Stimulated activated CD4-positive, alpha-beta T cell treated with anti-CD3 and anti-CD28 coated beads, Interleukin-1b, Interleukin-23, amount 100 ng/mL, for 48 hours (primary cell): Measurements from ENCODE around the gene RIMBP2.

Experiments
- DNase-seq: peaks from one replicate; pipeline ENCODE4 v3.0.0-alpha.2; 2020

The RIMBP2 gene

DNA sequence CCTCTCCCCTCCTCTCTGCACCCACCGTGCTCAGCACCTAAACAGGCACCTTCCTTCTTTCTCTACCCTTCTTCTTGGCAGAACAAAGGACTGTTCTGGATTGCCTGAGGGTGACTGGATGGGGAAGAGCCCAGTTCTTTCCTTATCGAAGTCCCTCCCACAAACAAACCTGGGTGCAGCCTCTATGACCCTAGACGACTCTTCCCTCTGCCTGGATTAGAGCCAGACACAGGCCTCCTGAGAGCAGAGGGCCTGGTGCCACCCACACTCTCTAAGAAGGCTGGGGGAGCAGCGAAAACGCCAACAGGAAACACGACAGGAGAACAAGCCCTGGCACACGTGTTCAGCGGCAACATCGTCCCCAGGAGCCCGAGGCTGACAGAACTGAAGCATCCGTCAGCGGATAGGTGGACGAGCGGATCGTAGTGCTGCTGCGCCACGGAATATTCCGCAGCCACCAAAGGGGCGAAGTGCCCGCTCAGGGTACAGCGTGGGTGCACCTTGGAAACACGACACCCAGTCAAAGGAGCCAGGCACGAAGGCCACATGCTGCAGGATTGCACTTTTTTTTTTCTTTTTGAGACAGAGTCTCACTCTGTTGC is 38.0 kb downstream of the RIMBP2 start:
- no peak for DNase-seq

DNA sequence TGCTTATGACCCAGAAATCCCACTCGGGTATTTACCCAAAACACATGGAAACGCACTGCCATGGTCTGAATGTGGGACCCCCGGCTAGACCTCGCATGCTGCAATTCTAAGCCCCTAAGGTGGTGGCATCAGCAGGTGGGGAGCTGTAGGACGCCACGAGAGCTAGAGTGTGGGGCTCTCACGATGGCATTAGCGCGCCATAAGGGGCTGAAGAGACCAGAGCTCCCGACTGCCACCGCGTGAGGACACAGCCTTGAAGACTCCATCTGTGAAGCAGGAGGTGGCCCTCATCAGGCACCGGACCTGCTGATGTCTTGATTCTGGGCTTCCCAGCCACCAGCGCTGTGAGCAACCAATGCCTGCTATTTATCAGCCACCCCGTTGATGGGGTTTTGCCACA is 40.3 kb downstream of the RIMBP2 start:
- DNase-seq: no peak

DNA sequence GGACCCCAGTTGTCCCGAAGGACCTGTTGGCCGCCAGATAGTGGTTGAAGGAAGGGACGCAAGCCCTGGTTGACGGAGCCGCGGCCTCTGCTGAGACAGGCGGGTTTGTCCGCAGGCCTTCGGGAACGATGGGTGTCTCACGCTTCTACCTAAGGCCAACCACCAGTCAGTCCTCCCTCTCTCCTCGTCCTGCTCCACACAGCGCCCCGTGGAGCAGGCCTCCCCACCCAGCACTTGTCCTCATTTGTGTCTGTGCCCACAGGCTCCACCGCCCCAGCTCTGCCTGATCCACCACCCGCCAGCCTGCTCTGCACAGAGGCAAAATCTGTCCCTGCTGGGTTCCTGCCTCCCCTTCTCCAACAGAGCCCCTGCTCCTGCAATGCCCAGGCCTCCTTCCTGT is 41.0 kb downstream of the RIMBP2 start:
- DNase-seq: no peak

DNA sequence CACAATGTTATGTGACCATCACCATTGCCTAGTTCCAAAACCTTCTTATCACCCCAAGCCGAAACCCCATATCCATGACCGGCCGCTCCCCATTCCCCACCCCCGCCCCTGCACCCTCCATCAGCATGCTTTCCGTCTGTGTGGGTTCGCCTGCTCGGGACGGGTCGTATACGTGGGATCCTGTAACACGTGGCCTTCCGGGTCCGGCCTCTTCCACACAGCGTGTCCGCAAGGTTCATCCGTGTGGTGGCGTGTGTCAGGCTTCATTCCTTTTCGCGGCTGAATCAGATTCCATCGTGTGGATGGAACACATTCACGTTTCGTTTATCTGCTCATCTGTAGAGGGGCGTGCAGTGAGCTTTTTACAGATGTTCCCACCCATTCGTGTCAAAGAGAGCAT is 41.4 kb downstream of the RIMBP2 start:
- no peak for DNase-seq

DNA sequence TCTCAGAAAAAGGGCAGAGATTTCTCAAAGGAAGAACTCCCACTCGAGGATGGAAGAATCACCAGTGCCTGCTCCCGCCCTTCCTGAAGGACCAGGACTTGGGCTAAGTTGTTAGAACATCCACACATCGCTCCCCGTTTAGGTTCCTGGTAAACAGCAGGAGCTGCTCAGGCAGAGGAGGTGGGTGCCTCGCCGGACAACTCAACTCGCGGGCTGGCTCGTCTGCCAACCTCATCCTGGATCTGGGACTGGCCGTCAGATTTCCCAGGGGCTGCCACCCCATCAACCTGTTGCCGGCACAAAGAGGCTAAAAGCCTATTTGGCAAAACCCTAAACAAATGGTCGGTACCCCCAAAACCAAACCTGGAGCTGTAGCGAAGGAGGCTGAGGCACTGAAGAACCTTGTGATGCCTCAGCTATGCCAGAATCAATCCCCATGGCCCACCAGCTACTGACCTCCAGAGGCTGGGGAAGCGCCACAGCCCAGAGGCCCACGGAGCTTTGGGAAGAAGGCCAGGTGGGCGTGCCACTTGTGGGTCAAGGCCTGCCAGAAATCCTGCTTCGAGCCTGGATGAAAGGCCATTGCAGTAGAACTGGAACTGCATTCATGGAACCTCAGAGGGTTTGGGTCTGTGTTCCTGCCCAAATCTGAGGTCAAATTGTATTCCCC is 42.9 kb downstream of the RIMBP2 start:
- no peak for DNase-seq

DNA sequence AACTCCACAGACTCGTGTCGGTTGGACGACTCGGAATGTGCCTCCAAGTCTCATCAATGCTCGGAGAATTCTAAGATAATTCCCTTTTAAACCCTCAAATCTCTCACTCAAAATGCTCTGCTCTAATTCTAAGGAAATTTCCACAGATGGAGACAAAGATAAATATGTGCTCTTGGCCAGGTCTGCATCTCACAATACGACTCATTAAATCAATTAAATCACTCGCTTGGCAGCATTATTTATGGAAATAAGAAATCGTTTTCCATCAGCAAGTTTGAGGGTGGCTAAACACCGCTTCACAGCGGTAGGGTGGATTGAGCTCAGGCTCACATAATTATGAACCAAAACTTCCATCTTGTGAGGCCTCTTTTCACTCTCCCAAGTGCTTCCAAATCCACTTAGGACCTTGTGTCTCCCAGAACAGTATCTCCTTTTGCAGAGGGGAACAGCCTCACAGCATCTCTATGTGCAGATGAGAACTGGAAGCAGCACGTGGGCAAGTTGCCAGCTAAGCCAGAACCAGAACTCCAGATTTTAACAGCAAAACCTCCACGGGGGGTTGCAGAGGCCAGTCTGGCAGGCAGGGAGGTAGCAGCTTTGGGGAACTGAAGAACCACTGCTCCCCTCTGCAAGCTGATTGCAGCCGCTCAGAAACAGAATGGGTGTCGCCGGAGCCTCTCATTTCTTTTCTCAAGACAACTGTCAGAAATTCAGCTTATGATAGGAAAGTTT is 43.8 kb downstream of the RIMBP2 start:
- no peak for DNase-seq

DNA sequence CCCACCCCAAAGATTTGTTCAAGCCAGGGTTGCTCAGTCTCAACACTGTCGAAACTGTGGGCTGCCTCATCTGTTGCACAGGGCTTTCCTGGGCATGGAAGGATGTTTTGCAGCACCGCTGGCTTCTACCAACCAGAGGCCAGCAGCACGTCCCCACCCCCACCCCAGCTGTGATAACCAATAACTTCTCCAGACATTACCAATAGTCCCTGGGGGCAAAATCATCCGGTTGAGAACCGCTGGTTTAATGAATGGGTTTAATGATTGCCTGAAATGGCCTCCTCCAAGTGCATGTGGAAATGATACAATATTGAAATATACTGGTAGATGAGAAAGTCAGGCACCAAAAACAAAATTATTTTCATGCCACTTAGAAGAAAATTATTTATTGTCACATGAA is 44.5 kb downstream of the RIMBP2 start:
- no peak for DNase-seq

DNA sequence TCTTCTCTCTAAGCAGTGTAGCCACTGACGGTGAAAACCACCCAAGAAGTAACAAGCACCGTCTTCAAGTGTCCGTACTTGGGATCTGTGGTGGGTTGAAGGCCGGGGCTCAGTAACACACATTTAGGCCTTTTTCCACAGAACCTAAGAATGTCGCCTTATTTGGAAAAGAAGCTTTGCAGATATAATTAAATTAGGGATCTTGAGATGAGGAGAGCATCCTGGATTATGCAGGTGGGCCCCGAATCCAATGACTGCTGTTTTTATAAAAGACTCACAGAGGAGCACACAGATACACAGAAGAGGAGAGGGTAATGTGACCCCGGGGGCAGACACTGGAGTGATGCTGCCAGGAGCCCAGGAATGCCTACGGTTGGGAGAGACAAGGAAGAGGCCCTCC is 46.3 kb downstream of the RIMBP2 start:
- no peak for DNase-seq

DNA sequence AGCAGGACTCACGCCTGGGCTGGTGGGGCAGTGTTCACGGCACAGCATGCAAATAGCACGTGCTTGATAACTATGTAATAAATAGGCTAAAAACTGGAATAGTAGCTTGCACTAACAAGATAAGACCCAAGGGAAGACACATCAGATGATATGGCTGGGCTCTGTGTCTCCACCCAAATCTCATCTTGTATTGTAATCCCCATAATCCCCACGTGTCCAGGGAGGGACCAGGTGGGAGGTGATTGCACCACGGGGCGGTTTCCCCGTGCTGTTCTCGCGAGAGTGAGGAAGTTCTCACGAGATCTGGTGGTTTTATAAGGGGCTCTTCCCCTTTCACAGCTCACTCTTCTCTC is 46.9 kb downstream of the RIMBP2 start:
- DNase-seq: no peak

DNA sequence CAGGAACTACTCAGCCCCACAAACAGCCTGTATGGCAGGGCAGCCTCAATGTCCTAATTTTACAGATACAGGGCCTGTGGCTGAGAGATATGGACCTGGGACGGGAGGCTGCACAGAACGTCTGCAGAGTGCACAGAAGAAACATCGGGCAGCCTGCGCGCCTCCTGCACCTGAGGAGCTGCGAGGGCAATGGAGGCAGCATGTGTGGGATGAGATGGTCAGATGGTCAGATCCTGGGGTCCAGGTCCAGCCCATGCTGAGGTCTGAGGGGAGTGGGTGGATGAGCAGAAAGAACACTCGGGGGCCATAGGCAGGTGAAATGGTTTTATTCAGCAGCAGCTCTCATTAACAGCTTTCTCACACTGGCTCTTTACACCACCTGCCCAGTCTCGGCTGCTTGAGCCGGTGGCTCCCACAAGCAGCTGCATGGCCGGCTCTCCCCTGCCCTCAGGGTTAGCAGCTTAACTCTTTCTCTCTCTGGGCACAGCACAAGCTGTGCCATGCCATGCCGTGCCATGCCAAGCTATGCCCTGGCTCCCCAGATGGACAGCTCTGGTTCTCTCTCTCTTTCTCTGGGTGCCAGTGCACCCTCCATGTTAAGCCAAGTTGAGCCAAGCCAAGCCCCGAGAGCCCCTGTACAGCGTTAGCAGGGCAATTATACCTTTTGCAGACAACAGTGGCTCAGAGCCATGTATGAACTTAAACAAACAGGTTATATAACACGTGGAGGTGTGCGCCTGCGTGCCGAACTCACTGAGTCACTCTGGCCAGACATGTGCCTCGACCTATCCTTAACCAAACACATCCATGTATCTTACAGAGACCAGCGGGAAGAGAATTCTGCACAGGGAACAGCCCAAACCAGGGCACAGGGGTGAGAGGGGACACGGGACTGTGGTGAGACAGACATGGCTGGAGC is 47.6 kb downstream of the RIMBP2 start:
- no peak for DNase-seq

DNA sequence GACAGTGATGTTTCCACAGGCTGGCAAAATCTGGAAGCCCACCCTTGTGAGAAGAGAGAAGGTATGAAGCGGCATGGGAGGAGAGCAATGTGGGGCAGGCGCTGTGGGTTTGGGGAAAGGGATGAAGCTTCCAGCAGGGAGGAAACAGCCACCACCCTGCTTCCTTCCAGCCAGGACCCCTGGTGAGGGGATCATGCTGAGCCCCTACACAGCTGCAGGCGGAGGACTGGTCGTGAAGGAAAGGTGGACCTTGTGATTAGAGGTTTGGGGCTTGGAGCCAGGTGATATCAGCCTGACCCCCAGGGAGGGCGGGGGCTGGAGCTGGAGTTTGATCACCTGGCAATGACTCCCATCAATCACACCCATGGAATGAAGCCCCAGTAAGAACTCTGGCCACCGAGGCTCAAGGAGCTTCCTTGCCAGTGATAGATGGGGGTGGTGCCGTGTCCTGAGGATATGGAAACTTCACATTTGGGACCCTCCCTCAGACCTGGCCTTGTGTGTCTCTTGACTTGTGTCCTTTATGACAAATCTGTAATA is 48.6 kb downstream of the RIMBP2 start:
- DNase-seq: no peak

DNA sequence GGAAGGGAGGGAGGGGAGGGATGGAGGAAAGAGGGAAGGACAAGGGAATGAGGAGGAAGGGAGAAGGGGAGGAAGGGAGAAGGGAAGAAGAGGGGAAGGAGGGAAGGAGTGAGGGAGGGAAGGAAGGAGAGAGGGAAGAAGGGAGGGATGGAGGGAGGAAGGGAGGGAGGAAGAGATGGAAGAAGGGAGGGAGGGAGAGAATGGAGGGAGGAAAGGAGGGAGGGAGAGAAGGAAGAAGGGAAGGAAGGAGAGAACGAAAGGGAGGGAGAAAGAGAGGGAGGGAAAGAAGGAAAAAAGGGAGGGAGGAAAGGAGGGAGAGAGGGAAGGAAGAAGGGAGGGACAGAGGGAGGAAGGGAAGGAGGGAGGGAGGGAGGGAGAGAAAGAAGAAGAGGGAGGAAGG is 49.5 kb downstream of the RIMBP2 start:
- no peak for DNase-seq

DNA sequence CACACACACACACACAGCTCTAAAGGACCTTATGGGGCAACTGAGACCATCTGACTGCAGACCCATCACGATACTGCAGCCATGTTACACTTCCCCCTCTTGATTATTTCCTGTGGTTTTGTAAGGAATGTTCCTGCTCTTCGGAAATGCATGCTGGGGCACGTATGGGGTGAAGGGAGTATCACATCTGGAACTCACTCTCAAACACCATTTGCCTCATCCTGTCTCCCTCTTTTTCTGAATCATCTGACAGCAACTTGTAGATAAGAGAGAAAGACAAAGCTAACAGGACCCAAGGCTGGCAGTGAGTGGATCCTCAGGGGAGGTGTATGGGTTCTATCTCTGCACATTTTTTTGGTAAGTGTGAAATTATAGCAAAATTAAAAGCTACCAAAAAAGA is 50.3 kb downstream of the RIMBP2 start:
- DNase-seq: no peak

DNA sequence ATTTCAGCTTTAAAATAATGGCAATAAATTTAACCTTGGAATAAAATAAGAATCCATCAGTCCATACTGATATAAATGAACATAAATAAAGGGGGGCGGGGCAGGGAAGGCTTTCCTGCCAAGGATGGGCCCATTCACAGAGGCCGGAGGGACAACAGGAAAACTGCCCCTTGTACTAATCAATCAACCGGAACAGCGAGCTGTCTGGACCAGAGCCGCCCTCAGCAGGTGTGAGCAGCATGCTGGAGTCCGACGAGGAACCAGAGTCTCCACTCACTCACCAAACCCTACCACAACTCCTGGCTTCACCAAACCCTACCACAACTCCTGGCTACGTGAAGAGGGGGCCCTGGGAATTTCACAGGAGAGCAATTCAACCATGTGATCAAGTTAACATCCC is 51.3 kb downstream of the RIMBP2 start:
- DNase-seq: no peak

DNA sequence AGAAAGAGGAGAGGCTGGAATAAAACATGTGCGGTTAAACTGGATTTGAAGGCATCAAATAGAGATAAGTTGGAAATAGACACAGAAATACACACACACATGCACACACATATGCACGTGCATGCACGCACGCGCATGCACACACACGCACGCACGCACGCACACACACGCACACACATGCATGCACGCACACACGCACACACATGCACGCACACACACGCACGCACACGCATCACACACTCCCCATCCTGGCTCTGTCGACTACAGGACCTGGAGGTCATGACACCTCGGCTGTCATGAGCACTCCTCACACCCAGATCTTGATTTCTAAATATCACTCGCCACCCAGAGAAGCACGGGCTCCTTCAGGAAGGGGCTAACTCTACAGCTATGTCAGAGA is 51.8 kb downstream of the RIMBP2 start:
- DNase-seq: no peak

DNA sequence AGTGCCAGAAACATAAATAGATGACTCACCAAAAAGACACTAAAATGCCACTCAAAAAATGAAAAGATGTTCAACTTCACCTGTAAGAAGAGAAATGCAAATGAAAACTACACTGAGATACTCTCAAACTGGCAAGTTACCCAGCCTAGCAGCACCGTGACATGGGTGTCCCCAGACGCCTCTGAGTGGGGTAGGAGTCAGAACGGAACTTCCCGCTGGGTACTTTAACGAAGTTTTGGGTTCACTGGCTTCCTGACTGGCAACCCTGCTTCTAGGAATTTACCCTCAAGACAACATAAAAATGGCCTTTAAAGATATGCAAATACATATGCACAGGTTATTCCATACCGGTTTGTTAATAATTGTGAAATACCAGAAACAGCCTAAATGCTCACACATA is 52.6 kb downstream of the RIMBP2 start:
- DNase-seq: no peak

DNA sequence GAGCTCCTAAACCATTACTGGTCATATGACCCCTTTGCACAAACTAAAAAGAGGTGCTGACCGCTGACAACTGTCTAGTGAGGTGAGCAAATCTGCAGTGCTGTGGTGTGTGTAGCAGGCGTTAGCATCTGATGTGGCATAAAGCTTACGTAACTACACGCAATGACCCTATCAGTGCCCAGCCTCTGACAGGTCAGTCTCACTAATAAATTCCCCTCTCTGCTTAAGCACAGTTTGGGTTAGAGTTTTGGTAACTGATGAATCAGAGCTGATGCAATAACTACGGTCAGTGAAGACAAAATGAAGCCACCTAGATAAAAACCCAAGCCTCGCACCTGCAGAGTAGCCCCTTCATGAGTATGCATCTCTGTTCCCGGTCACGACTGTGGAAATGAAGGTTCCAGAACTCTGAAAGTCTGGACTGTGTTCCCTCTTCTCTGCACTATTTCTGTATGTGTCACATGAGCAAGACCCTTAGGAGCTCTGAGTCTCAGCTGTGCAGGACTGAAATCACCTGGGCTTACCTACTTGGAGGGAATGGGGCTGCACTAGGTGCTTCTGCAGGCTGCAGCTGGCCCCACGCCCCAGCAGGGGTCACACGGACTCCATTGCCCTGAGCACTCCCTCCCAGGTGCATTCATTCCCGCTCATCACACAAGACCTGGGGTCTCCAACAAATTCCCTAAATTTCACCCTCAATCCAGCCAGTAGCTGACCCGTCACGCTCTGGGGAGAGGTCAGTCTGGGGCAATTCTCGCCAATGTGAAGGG is 54.4 kb downstream of the RIMBP2 start:
- DNase-seq: no peak

DNA sequence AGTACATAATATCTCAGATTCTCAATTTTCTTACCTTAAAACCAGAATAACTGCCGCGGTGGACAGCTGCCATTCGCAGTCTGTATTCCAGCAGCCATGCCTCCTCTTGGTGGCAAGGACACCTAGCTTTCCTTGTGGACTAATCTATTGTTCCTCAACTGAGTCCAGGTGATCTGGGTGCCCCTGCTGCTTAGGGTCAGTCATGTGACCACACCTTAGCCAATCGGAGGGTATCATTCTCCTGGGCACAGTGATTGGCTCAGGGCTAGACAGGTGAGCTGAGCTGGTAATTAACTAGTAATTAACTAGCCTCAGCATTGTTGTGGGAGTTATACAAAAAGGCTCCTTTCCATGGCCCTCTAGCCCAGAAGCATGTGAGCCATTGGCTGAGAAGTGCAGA is 55.0 kb downstream of the RIMBP2 start:
- DNase-seq: no peak

DNA sequence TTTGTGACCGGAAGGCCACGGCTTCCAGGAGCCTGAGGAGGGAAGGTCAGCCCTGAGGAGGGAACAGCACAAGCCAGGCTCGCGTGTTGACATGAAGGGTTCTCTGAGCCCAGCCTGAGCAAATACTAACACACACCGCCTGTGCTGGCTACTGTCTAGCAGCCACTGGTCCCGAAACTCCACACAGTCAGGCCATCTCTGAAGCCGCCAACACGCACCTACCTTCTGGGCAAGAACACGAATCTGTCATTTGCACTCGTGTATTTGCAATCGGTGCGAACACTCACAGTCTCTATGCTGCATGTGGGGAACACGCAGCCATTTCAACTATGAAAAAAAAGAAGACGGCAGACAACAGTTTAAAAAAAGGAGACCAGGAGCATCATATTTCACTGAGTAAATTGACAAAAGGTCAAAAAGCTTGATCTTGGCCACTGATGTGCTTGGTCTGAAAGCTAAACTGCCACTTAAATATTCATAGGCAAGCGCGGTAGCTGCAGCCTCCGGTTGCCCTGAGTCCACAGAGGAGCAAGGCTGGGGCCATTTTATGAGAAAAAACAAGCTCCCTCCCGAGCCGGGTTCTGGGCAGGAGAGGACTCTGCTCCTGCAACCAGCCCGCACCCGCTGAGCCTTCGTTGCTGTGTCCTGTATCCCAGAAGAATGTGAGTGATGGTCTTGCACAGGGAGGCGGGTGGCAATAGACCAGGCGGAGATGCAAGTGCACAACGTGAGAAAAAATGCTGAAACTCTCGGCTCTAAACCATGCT is 57.8 kb downstream of the RIMBP2 start:
- DNase-seq: no peak

DNA sequence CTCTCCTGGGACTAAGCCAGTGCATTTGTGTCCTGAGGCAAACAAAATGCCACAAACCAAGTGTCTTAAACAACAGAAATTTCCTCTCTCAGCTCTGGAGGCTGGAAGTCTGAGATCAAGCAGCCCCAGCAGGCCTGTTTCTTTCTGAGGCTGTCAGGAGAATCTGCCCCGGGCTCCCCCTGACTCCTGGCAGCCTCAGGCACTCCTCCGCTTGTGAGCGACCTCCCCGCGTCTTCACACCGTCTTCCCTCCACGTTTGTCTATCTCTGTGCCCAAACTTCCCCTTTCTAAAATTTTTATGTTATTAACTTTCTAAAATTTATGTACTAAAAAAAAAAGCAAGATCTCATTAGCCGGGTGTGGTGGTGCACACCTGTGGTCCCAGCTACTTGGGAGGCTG is 59.7 kb downstream of the RIMBP2 start:
- DNase-seq: no peak

DNA sequence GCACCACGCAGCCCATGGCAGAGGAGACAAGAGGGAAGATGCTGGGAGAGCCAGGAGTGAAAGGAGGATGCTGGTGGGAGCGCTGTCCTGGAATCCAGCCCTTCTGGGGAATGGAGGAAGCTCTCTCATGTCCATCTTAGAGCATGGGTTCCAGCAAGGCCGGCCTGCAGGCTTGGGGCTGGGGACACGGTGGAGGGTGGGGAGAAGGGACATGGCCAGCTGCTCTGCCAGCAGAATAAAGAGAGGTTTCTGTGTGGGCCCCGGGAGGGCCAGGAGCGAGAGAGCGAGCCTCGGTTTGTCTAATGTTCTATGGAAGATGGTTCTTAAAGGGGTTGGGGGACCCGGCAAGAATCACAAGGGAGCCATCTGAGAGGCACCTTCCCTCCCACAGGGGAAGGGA is 60.2 kb downstream of the RIMBP2 start:
- no peak for DNase-seq

DNA sequence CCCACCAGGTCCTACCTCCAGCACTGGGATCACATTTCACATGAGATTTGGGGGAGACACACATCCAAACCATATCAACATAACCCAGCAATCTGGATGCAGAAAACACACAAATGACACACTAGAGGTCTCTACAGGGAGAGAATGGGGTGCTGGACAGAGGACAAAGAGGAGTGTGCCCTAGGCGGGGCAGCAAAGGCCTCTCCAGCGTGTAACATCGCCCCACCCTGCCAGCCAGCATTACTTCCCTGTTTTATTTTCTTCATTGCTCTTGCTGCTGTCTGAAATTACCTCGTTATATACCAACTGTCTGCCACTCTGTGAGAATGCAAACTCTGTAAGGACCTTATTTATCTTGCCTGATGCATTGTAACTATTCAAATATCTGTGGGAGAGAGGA is 61.1 kb downstream of the RIMBP2 start:
- DNase-seq: no peak
